NCI-H128 (cell line): ENCODE measurements around the gene PLA2G15.

Experiments
- DNase-seq: peaks from one replicate; lab custom pipeline; 2025; ENCODE audit not compliant: unreplicated experiment; lab: John Stamatoyannopoulos, UW

PLA2G15 gene, protein sequence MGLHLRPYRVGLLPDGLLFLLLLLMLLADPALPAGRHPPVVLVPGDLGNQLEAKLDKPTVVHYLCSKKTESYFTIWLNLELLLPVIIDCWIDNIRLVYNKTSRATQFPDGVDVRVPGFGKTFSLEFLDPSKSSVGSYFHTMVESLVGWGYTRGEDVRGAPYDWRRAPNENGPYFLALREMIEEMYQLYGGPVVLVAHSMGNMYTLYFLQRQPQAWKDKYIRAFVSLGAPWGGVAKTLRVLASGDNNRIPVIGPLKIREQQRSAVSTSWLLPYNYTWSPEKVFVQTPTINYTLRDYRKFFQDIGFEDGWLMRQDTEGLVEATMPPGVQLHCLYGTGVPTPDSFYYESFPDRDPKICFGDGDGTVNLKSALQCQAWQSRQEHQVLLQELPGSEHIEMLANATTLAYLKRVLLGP

DNA sequence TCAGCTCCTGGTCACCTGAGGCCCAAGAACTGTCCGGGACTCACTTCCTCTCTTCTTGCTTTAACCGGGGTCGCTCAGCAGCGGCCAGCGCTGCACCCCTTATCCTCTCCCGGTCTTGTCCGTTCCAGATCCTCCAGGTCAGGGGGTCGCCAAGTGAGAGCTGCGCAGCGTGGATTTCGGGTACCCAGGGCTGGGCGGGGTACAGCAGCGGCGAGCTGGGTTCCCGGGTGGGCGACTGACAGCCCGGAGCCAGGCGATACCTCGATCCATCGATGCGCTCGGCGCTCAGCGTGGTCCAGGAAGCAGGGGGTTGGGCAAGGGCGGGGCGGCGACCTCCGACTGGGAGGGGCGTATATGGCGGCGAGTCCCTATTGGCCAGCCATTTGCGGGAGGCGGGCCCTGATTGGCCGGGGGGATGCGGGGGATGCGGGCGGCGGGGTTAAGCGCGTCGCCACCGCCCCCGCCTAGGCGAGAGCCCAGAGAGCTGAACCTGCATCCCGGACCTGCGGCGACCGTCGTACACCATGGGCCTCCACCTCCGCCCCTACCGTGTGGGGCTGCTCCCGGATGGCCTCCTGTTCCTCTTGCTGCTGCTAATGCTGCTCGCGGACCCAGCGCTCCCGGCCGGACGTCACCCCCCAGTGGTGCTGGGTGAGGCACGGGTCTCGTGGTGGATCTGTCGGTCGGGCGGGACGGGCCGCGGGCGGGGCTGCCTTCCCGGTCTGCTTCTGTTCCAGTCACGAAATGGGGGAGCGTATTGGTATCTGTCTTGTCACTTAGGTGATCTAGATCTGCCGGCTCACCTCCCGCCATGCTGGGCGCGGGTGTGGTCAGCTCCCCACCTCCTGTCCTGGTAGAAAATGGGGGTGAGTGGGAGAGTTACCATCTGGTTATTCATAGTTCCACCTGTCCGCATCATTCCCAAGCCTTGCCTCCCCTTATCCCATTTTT is at the start of gene PLA2G15:
PLA2G15 (plus strand) TSS at position 471 of the 951 bp plus-strand sequence; CDS start at position 525, 54 bp downstream.
- peak; percentile 52 for DNase-seq

DNA sequence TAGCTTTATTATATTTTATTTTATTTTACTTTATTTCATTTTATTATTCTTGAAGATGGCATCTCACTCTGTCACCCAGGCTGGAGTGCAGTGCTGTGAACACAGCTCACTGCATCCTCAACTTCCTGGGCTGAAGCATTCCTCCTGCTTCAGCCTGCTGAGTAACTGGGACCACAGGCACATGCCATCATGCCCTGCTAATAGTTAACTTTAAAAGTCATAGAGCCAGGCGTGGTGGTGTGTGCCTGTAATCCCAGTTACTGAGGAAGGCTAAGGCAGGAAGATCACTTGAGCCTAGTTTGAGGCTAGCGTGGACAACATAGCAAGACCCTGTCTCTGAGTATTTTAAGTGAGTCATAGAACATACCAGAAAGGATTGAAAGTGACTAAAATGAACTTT is 47.9 kb upstream of the PLA2G15 start:
- DNase-seq = no peak

DNA sequence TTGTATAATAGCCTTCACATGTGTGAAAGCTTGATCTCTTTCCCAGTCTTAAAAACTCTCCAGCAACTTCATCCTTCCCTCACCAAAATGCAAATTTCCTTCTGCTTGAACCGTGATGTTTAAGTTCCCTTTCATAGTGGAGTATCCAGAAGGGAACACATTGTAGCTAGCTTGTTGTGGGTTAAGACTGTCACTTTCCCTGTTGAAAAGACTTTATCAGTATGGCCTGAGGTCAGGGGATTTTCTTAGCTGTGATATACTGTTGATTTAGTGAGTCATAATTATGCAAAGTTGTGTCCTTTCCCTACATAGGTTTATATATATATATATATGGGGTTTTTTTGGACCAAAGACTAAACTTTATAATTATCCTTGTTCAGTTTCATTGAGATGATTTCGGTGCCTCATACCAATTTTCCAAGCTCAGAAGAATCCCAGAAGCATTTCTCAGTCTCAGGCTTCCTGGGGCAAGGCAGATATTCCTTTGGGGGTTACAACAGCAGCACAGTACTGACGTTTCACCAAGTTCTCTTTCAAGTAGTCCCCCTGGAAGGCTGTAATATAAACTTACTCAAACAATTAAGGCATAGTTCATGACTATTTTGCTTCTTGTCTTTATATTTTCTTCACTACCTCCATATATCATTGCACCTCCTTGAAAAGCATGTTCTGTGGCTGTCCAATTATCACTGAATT is 44.9 kb upstream of the PLA2G15 start:
- no peak for DNase-seq

DNA sequence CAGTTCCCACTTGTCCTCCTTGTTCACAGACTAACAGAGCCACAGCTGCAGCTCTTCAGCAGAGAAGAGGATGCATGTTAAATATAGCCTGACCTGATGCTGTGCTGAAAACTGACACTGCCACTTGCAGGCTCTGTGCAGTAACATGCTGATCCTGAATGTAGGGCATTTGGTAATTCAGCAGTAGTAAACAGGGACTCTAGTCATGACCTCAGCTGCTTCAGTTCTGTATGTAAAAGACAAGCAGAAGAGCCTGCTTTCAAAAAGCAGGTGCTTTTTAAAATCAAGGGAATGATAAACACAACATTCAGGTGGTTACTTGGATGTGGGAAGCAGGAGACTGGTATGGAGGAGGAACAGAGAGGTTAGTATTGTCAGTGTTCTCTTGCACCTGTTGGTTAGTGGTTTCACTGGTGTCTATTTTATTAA is 43.1 kb upstream of the PLA2G15 start:
- peak; percentile 64 for DNase-seq

DNA sequence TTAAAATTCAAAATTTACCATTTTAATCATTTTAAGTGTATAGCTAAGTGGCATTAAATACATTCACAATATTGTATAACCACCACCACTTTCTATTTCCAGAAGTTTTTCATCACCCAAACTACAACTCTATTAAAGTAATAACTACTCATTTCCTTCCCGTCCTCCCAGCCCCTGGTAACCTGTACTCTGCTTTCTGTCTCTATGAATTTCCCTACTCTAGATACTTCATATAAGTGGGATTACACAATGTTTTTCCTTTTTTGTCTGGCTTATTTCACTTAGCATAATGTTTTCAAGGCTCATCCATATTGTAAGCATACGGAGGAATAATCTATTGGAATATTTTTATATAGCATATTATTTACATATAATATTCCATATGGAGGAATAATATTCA is 38.9 kb upstream of the PLA2G15 start:
- DNase-seq = no peak

DNA sequence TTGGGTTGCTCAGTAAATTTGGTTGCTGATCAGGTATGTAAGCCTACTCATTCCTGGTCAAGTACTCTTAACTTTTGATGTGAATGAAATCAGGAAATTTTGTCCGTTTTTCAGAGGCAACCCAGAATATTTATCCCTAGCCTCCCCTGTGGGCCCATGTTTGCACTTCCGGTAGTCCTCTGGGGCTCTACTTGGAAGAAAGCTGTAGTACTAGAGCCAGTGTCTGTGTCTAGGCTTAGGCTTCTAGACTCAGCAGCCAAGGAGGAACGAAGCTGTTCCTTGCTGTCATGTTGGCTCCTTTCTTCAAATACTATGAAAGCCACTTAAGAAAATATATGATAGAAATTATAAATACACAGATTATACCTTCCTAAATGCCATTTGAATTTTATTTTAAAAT is 30.4 kb upstream of the PLA2G15 start:
- no peak for DNase-seq

DNA sequence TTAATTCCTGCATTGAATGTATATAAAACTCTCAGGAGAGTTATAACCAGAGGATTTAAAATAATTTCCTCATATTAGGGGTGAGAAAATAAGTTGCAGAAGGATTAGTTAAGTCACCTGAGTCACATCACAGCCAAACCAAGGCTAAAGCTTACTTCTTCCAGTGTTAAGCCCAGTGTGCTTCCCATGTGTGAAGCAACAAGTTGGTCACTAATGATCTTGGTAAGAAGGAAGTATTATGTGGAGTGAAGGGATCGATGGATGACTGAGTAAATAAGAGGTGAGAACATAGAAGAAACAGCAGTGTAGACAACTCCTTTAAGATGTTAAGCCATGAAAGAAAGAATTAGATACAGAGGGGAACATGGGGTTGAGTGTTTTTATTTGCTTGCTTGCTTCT is 29.9 kb upstream of the PLA2G15 start:
- DNase-seq = no peak

DNA sequence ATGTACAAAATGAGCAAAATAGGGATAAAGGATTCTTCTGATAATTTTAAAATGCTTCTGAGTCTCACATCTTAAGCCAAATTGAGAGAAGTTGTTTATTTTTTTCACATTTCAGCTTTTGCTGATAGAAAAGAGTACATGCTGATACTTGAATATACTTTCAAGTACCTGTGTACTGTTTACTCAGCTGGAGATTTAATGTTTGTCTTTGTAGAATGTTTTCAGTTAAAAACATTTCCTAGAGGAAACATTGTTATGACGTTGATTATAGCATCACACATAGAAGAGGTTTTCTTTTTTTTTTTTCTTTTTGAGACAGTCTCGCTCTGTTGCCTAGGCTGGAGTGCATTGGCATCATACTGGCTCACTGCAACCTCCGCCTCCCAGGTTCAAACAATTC is 28.9 kb upstream of the PLA2G15 start:
- DNase-seq = no peak

DNA sequence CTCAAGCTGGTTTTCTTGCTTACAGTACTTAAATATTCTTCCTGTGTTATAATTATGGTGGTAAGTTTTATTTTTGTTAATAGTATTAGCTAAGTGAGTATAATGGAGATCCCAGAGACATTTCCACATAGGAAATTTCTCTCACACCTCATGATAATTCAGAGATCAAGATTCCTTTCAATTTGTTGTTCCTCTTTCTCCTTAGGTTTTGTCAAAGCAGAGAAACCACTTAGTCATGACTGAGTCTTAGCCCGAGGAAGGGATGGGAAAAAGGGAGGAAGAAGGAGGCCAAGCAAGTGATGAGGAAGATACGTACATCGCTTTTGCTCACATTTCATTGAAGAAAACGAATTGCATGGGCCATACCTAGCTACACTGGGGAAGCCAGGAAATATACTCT is 27.7 kb upstream of the PLA2G15 start:
- DNase-seq = no peak

DNA sequence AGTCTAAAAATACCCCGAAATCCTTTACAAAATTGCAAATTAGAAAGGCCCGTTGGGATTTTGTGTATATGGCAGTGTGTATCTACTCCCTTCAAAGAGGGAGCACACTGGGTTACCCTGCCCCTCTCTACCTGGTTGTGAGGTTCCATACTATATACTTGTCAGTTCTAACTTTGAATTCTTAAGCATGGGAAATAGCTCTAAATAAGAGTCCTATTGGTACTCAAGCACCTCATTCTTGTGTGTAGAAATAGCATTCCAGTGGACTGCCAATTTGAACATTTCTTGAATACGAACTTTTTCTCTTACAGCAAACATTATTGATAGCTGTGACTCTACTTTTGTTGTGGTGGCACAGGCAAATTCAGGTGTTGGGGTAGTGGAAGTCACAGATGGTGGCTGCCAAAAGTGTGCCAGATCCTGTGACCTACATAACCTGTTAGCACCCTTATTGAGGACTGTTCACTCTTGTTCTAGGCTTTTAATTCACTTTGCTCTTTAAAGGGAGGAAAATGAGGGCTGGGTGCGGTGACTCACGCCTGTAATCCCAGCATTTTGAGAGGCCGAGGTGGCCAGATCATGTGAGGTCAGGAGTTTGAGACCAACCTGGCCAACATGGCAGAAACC is 25.3 kb upstream of the PLA2G15 start:
- DNase-seq = no peak

DNA sequence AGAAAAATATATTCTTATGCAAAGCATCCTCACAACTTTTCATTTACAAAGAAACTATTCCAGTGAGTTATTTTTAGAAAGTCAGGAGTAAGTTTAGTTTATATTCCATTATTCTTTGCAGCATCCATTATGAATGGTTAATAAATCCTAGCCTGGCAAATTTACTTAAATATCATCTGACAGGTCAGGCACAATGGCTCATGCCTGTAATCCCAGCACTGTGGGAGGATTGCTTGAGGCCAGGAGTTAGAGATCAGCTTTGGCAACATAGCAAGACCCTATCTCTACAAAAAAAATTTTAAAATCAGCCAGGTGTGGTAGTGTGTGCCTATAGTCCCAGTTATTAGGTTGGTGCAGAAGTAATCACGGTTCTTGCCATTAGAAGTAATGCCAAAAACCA is 22.1 kb upstream of the PLA2G15 start:
- no peak for DNase-seq

DNA sequence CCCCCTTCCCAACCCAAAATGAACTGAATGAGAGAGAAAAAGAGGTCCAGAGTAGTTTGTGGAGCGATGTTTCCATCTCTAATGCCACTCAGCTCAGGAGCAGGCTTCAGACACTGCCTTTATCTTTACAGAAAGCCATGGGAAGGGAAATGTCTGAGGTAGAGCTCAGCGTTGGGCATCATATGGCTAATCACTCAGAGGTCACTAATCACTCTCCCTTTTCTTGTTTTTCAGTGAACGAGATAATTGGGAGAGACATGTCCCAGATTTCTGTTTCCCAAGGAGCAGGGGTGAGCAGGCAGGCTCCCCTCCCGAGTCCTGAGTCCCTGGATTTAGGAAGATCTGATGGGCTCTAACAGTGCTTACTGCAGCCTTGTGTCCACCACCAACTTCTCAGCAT is 19.1 kb upstream of the PLA2G15 start:
- no peak for DNase-seq

DNA sequence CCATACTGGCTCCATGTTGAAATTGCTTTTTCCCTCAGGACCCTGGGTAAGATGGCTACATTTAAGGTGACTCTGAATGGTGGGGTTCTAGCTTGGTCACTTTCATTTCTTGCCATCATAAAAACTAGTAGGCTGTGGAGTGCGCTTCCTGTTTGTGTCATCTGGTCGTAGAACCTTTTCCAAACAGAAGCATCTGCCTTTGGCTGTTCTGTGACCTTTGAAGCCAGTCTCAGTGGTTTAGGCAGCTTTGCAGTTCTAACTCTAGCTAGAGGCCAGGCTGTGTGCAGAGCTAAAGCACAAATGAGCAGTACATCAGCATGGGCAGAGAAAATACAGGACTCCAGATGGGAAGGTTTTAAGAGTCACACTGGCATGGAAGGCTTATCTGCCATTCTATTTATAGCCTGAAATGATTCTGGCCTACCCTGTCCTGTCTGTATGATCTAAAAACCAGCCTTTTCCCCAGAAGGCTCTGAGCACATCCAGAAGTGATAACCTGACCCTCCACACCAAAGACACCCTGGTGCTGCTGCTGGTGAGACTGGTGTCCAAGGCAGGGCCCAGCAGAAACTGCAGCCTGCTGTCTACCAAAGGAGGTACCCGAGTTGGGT is 17.9 kb upstream of the PLA2G15 start:
- no peak for DNase-seq

DNA sequence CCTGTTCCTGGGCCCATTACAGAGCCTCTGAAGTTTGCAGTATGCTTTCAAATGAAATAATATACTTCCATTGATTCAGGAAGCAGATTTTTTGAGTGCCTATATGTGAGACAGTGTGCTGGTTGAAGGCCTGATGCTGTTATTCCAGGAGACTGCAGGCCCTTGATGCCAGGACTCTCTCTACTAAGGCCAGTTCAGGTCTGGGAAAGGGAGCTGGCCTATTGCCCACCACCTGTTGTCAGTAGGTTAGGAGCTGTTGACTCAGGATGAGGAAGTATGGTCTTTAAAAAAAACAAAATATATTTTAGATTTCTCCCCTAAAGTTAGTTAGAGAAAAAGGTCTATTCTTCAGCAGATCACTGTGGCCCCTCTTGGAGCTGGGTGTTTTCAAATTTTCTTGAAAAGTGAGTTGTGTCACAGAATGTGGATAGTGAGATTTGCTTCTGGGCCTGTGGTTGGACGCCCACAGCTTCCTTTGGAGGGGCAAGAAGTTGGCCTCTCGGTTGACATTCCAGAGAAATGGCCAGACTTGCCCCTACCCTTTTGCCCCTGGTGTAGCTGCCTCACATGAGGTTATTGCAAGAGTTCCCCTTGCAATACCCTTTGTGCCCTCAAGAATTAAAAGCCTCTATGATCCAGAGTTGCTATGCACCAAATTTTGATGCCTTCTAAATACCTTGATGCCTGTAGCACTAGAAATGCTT is 17.2 kb upstream of the PLA2G15 start:
- no peak for DNase-seq

DNA sequence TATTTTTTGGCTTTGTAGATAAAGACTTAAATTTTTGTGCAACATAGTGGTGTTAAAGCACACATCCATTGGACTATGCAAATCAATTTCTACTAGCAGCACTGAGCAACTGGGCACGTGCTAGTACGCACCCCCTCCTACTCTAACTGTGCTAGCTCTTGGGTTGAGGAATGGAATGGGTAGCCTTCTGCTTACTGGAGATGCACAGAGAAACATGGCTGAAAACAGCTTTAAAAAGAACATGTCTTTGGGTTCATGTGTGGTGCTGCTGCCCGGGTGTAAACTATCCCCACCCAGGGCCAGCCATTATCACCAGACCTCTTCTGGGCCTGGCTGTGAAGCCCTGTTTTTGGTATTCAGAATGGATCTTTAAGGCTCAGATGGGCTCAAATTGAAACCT is 16.5 kb upstream of the PLA2G15 start:
- DNase-seq = no peak

DNA sequence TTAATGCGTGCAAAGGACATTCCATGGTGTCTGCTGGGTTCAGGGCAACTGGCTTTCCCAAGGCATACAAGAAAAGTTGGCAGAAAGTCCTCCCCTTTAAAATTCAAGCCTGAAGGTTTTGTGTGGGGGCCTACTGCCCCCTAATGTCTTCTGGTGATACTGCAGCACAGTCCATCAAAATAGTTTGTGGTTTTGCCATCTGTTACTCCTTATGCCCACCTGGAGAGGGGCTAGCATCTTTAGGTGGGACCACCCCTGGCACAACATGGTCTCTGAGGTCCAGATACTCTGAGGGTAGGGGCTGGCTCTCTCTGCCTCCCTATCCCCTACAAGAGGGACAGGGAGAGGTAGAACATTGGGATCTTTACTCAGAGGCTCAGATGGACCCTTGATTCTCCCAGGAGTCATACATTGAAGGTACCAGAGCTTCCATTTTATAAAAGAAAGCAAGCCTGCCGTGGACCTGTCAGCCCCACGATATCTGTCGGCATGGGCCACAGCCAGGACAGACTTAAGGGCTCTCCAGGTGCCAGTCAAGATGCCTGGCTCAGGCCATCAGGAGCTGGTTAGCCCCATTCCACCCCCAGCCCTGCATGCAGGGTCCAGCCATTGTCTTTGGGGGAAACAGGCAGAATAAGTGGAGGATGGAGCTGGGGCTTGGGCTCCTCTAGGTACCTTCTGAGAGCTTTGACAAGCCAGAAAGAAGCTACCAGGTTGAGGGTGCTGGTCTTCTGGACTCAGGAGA is 15.6 kb upstream of the PLA2G15 start:
- DNase-seq = no peak

DNA sequence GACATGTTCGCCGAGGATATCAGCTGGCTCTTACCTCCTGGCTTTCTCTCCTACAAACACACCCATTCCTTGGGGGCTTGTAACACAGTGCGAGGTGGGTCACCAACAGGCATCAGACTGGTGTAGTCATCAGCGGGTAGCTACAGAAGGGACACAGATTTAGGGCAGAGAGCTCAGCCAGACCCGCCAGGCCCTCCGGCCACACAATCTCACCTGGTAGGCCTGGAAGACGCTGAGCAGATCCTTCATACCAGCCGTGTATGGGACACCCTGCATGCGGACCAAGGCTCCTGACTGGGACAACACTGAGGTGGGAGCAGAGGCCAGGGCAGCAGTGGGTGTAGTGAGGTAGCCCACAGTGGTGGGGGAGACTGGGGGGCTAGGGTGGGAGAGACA is 15.0 kb upstream of the PLA2G15 start:
- DNase-seq = no peak

DNA sequence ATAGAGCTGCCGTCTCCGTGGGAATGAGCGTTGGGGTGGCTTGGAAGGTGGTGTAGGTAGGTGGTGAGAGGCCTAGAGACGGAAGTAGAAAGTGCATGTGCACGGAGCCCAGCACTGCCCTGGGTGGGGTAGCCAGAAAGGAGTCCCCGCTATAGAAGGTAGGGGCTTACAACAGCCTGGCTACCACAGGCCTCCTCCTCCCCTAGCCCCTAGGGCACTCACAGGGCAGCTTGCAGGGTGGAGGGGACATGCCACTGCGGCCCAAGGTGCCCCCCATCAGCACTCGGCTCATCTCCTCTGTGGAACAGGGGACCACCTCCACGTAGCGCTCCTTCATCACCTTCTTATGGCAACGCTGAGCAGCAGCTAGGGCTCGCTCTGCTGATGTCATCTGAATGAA is 14.2 kb upstream of the PLA2G15 start:
- no peak for DNase-seq
